GM21423 (cell line): ENCODE data around the gene PIP5K1B.
"Not testable (repeated sequence)": the region's sequence is repeated elsewhere in the genome, so short reads cannot be mapped to it uniquely, and the experiment has no call there.

Source experiments
- ATAC-seq: cut with Tn5 transposase; IDR thresholded peaks from one replicate; pipeline ENCODE4 v1.9.1; 2021; ENCODE audit warnings: mild to moderate bottlenecking, moderate library complexity; ENCODE audit not compliant: unreplicated experiment

The PIP5K1B gene

DNA sequence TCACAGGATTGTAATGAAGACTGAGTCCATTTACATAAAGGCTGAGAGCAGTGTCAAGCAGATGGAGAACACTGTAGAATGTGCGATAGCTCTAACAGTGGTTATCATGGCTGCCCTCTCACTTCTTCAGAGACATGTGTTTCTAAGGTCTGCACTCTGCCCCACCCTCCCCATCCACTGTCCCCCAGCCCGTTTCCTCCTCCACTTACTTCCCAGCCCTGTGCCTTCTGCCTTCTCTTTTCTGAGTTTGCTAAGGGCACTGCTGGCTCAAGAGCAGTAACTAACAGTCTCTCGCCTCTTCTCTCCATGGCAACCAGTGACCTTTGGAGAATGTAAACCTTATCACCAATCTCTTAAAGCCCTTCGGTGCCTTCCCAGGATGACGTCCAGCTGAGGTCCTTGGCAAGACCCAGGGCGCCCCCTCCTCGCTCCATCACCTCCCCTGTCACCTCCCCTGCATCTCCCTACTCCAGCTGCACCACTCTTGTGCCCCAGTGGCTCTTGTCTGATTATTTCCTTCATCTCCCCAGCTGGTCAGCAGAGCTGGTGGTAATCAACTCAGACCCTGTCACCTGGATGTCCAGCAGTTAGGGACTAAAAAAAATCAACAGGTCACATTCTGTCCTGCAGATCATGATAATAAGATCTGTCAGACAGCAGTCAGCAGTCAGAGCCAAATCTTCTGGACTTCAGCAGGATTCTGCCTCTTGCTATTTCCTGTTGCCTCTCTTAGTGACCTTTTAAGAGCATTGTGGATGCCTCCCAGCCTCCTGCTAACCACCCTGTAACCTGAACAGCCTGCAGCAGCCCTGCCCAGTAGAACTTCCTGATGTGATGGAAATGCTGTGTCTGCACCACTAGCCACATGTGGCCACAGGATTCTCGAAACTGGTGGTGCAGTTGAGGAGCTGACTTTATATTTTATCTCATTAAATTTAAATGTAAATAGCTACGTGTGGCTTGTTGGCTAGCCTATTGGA lies 339.5 kb downstream of the PIP5K1B start:
- ATAC-seq, result no peak

DNA sequence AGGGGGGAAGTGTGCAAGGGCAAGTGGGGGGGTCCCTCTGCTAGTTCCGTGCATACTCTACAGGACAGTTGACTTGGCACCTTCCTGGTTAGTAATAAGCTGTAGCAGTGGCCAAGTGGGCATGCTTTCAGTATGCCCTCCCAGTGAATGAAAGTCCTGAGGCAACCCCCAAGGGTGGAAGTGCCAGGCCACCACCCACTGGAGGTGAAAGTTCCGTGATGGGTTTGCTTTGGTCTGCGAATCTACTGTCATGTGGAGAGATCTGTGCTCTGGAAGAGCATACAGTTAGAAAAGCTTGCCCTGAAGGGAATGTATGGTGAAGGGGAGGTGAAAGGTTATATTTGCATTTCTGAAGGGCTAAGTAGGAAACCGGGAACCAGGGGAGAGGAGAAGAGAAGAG lies 340.8 kb downstream of the PIP5K1B start:
- no peak for ATAC-seq

DNA sequence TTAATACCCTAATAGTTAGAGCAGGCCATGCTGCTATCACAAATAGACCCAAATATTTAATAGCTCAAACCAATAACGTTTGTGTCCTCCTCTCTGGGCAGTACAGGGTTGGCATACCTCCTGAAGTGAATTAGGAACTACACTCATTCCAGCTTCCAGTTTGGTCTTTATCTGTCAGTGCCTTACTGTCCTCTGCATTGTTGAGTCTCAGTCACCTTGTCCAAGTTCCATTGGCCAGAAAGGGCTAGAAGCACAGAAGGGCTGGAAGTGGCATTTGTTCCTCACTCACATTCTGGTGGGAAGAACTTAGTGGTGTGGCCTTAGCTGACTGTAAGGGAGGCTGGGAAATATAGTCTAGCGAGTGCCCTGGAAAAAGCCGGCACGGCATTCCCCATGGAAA lies 341.7 kb downstream of the PIP5K1B start:
- no peak for ATAC-seq

DNA sequence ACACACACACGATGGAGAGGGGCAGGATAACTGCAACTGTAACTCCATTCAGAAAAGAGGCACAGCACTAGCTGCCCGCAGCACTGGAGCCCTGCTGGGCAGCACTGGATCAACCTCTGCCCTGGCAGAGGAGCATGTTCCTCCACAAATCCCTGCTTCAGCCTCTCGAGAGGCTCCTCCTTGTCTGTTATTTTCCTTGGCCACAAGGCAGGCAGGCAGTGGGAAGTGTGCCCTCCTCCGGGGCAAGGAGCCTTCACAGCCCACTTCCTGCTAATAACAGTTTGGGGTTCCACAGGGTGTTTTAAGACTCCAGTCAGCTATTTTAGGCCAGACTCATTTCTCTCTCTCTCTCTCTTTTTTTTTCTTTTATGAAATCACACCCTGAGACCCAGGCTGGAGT lies 342.3 kb downstream of the PIP5K1B start:
- ATAC-seq, result no peak

DNA sequence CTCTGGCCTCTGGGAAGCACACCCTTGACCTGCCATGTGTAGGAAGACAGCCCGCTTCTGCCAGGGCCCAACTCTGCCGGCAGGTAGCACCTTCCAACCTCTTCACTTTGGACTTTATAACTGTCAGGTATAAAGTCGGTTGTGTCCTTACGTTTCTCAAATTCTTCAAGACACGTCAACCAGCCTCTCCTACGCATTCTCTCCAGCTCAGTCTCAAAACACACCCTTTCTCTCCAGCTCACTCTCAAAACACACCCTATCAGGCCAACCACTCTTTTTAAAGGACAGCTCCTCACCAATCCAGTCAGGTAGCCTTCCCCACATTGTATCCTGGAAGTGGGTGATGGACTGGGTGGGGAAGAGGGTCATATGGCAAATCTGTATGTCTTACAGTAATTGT lies 344.1 kb downstream of the PIP5K1B start:
- no peak for ATAC-seq

DNA sequence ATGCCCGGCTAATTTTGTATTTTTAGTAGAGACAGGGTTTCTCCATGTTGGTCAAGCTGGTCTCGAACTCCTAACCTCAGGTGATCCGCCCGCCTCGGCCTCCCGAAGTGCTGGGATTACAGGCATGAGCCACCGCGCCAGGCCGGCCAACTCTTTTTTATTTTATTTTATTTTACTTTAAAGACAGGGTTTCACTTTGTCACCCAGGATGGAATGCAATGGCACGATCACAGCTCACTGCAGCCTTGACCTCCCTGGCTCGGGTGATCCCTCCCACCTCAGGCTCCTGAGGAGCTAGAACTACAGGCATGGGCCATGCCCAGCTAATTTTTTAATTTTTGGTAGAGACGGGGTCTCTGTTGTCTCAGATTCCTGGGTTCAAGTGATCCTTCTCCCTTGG lies 345.9 kb downstream of the PIP5K1B start:
- not testable (repeated sequence) for ATAC-seq

DNA sequence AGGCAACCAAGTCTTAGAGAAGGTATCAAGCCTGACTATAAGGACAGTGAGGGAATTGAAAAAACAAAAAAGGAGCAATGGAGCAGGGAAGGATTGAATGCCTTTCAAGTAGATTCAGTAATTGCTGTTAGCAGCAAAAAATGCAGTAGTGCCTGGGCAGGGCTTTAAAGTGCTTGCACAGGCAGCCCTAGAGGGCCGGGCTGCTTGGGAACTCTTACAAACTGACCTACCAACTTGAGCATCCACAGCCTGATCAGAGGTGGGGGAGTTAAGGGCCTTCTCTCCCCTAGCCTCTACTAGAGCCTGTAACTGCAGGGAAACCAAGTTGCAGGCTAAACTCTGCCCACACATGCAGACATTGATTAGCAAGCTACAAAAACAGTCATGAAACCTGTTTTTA lies 349.9 kb downstream of the PIP5K1B start:
- ATAC-seq, result no peak

DNA sequence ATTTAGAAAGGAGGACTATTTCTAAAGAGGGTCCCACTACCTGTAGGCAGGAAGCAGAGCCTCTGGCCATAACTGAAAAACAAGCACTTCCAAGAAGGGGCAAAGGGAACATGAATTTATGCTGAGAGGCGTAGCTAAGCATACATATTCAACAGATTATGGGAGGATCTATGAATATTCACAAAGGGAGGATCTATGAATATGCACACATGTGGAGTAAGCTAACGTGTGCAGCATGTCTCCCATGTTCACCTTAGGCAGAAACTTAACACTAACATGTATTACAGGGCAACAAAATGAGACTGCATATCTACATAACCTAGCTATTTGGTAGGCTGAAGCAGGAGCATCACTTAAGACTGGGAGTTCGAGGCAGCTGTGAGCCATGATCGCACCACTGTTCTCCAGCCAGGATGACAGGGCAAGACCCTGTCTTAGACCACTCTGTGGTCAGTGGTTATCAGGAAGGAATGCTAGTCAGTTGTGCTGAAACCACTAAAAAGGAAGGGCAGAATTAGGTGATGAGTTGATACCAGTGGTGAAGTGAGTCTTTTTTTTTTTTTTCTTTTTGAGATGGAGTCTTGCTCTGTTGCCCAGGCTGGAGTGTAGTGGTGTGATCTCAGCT lies 351.3 kb downstream of the PIP5K1B start:
- no peak for ATAC-seq

DNA sequence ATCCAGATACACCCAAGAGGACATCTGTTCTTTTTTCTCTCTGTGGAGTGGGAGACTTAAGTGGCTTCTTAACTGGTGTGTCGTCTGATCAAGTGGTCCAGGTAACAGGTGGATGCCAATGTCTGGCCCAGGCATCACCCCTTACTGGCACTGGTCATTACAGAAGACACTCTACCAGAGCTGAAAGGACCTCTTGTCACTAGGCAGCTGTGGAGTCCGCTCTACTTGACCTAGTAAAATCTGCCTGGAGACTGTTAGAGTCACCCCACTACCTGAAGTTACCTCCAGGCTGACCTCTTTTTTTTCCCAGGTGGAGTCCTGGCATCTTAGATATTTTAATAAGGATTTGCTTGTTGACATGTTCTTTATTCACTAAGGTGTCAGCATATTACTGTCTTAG lies 353.1 kb downstream of the PIP5K1B start:
- no peak for ATAC-seq
